GM23248 (cell line): Measurements from ENCODE around the gene CATSPER2.
"Not testable (repeated sequence)": the region's sequence is repeated elsewhere in the genome, so short reads cannot be mapped to it uniquely, and the experiment has no call there.

Experiments used
- EZH2 ChIP-seq: fragments of 200-600 bp; sonication (generic); IDR thresholded peaks from 2 replicates; pipeline ENCODE4 v1.6.1; 2018; ENCODE audit warnings: antibody characterized with exemption, mild to moderate bottlenecking; ENCODE audit not compliant: insufficient read depth, poor library complexity, severe bottlenecking
- EZH2phosphoT487 ChIP-seq: fragments of 200-600 bp; sonication (generic); IDR thresholded peaks from 2 replicates; pipeline ENCODE4 v1.6.1; 2018; ENCODE audit warnings: antibody characterized with exemption, moderate library complexity, mild to moderate bottlenecking, low read depth; ENCODE audit not compliant: insufficient read depth

GRCh38 chr15:43593328-43594190 is 55.1 kb downstream of the CATSPER2 start, which contains the start of gene CKMT1B:
- TF ChIP-seq EZH2, EZH2phosphoT487: not testable (repeated sequence)
